ENCODE data around the gene DDX27.
A peak's percentile ranks its signal among the peaks of the same experiment; 100 is the strongest.
"Not testable (repeated sequence)": the region's sequence is repeated elsewhere in the genome, so short reads cannot be mapped to it uniquely, and the experiment has no call there.

The DDX27 gene

DNA sequence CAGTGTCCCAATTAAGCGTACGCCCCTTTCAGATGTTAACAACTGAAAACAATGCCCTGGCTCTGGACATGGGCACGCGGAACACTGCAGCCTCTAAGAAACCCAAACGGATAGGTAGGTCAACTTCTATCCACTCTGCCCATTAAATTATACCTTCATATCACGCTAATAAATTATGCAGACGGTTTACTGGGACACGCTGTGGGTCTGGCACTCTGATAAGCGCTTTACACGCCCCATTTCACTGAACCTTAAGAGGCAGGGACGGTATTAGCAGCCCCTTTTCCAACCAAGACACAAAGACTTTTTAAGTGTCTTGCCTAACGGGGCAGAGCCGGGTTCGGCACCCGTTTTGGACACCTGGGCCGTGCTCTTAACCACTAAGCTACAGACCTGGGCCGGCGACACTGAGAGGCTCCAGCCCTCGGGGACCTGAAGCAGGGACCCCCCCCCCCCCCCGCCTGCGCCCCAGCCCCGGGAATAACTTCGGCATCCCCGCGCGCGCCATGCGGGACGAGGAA lies 31.8 kb upstream of the DDX27 start:
- no peak for TF ChIP-seq EZH2phosphoT487 (IDR thresholded peaks at IDR 0.05; ENCODE audit: borderline replicate concordance)
- Histone ChIP-seq H3K79me2 (ENCODE audit: insufficient read depth, low read length) (peaks cover 57% of the 10 kb centered on the region), H3K9ac (ENCODE audit: low read depth, low read length, poor library complexity, severe bottlenecking) (peak overlapping the region; percentile 69), H3F3A (ENCODE audit: low read depth) (peaks cover 3% of the 10 kb centered on the region; the same call in 1 of the 2 replicates), H2AFZ (ENCODE audit: low read length) (0 out of 2 replicates have a peak overlapping the region, but pooled peaks have one; percentile 2), H3K4me2 (ENCODE audit: low read depth, low read length, poor library complexity, severe bottlenecking) (peak overlapping the region; percentile 87), H3K4me1 (ENCODE audit: insufficient read depth, low read length, poor library complexity, severe bottlenecking) (peaks cover 36% of the 10 kb centered on the region), H3K27me3 (ENCODE audit: insufficient read depth, low read length, poor library complexity, severe bottlenecking) (no peaks in the 10 kb centered on the region), H3K9me2 (replicated peaks; ENCODE audit: low read depth, low read length) (no peaks in the 10 kb centered on the region), H3K36me3 (ENCODE audit: insufficient read depth, low read length) (no peaks in the 10 kb centered on the region), H3K4me3 (ENCODE audit: low read length, poor library complexity, severe bottlenecking) (peak overlapping the region; percentile 85), H4K20me1 (ENCODE audit: insufficient read depth, low read length, poor library complexity, severe bottlenecking) (peaks cover 45% of the 10 kb centered on the region), H3K9me3 (ENCODE audit: insufficient read depth, low read depth, low read length) (no peaks in the 10 kb centered on the region)

DNA sequence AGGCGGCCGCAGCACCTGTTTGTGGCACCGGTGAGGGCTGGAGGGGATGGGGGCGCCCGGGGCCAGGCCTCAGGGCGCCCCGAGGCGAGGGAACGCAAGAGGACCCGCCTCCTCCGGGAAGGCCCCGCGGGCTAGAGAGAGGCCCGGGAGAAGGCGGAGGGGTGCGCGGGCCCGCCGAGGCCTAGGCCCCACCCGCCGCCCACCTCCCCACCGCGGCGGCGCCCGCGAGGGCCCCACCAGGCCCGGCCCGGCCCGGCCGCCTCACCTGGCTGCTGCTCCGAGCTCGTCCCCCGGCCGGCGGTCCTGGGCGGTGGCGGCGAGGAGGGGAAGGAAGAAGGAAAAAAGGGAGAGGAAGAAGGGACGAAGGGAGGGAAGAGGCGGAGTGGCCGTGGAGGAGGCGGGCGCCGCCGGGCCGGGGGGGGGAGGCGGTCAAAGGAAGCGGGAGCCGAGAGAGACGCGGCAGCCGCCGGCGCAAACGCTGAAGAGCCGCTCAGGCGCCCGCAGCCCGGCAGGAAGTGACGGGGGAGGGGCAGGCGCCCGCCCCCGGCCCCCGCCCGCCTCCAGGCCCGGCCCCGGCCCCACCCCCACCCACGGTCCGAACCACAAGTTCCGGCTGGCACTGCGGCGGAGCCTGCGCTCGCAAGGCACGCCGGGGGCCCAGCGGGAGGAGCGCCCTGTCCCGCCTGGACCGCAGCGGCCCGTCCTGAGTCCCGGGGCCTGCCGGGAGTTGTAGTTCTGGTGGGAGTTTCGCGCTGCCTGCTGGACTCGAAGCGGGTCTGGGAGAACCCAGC lies 31.2 kb upstream of the DDX27 start, which contains the start of gene STAU1:
Gene STAU1, minus strand, starts transcription at position 484 of the 791 bp plus-strand sequence. CDS start 22,133 bp downstream, outside the sequence.
- Histone ChIP-seq H3F3A (ENCODE audit: low read depth) (peaks cover 3% of the 10 kb centered on the region; the same call in 1 of the 2 replicates), H3K27me3 (ENCODE audit: insufficient read depth, low read length, poor library complexity, severe bottlenecking) (no peaks in the 10 kb centered on the region)

DNA sequence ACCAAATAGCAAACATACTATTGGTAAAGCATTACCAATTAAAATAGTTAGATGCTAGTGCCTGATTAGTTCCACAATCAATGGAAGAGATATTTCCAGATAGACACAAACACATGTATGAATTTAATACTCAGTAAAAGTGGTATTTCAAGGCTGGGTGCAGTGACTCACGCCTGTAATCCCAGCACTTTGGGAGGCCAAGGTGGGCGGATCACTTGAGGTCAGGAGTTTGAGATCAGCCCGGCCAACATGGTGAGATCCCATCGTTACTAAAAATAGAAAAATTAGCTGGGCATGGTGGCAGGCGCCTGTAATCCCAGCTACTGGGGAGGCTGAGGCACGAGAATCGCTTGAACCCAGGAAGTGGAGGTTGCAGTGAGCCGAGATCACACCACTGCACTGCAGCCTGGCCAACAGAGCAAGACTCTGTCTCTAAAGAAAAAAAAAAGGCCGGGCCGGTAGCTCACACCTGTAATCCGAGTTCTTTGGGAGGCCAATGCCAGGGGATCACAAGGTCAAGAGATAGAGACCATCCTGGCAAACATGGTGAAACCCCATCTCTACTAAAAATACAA lies 26.2 kb upstream of the DDX27 start:
- H3K27me3 ChIP-seq (ENCODE audit: insufficient read depth, low read length, poor library complexity, severe bottlenecking); H3K4me2 ChIP-seq (ENCODE audit: low read depth, low read length, poor library complexity, severe bottlenecking); H4K20me1 ChIP-seq (ENCODE audit: insufficient read depth, low read length, poor library complexity, severe bottlenecking): not testable (repeated sequence)

More for the DNA sequence above, 31.2 kb upstream of the DDX27 start, which contains the start of gene STAU1:
- Histone ChIP-seq H3K79me2 (ENCODE audit: insufficient read depth, low read length) (peaks cover 51% of the 10 kb centered on the region), H3K9me3 (ENCODE audit: insufficient read depth, low read depth, low read length) (no peaks in the 10 kb centered on the region), H3K9me2 (replicated peaks; ENCODE audit: low read depth, low read length) (no peaks in the 10 kb centered on the region), H3K36me3 (ENCODE audit: insufficient read depth, low read length) (no peaks in the 10 kb centered on the region), H3K4me3 (ENCODE audit: low read length, poor library complexity, severe bottlenecking) (peak within 1 kb of the TSS; percentile 85), H3K4me1 (ENCODE audit: insufficient read depth, low read length, poor library complexity, severe bottlenecking) (peaks cover 32% of the 10 kb centered on the region), H3K4me2 (ENCODE audit: low read depth, low read length, poor library complexity, severe bottlenecking) (peak within 1 kb of the TSS; percentile 87), H3K9ac (ENCODE audit: low read depth, low read length, poor library complexity, severe bottlenecking) (peak within 1 kb of the TSS; percentile 69), H4K20me1 (ENCODE audit: insufficient read depth, low read length, poor library complexity, severe bottlenecking) (peaks cover 41% of the 10 kb centered on the region), H2AFZ (ENCODE audit: low read length) (peak within 1 kb of the TSS; percentile 84)
- no peak for TF ChIP-seq EZH2phosphoT487 (IDR thresholded peaks at IDR 0.05; ENCODE audit: borderline replicate concordance)
- TF ChIP-seq, protein P1, sequence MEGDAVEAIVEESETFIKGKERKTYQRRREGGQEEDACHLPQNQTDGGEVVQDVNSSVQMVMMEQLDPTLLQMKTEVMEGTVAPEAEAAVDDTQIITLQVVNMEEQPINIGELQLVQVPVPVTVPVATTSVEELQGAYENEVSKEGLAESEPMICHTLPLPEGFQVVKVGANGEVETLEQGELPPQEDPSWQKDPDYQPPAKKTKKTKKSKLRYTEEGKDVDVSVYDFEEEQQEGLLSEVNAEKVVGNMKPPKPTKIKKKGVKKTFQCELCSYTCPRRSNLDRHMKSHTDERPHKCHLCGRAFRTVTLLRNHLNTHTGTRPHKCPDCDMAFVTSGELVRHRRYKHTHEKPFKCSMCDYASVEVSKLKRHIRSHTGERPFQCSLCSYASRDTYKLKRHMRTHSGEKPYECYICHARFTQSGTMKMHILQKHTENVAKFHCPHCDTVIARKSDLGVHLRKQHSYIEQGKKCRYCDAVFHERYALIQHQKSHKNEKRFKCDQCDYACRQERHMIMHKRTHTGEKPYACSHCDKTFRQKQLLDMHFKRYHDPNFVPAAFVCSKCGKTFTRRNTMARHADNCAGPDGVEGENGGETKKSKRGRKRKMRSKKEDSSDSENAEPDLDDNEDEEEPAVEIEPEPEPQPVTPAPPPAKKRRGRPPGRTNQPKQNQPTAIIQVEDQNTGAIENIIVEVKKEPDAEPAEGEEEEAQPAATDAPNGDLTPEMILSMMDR (conservative IDR thresholded peaks at IDR 0.05; ENCODE audit: low read length), result no peak

DNA sequence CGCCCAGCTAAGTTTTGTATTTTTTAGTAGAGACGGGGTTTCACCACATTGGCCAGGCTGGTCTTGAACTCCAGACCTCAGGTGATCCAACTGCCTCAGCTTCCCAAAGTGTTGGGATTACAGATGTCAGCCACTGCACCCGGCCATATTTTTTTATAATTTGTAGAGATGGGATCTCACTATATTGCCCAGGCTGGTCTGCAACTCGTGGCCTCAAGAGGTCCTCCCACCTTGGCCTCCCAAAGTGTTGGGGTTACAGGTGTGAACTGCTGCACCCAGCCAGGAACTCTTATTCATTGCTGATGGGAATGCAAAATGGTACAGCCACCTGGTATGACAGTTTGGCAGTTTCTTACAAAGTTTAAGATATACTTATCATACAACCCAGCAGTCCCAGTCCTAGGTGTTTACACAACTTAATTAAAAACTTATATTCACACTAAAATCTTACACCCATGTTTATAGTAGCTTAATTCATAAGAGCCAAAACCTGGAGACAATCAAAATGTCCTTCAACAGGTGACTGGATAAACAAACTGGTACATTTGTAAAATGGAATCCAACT lies 19.4 kb upstream of the DDX27 start:
- Histone ChIP-seq H3K4me3 (ENCODE audit: low read length, poor library complexity, severe bottlenecking) (no peak overlapping the region), H3K9ac (ENCODE audit: low read depth, low read length, poor library complexity, severe bottlenecking) (no peak overlapping the region), H3K36me3 (ENCODE audit: insufficient read depth, low read length) (no peaks in the 10 kb centered on the region), H3K27me3 (ENCODE audit: insufficient read depth, low read length, poor library complexity, severe bottlenecking) (no peaks in the 10 kb centered on the region), H3K79me2 (ENCODE audit: insufficient read depth, low read length) (no peaks in the 10 kb centered on the region), H3F3A (ENCODE audit: low read depth) (no peaks in the 10 kb centered on the region), H3K9me3 (ENCODE audit: insufficient read depth, low read depth, low read length) (no peaks in the 10 kb centered on the region), H4K20me1 (ENCODE audit: insufficient read depth, low read length, poor library complexity, severe bottlenecking) (no peaks in the 10 kb centered on the region), H3K4me1 (ENCODE audit: insufficient read depth, low read length, poor library complexity, severe bottlenecking) (no peaks in the 10 kb centered on the region), H3K4me2 (ENCODE audit: low read depth, low read length, poor library complexity, severe bottlenecking) (no peak overlapping the region), H2AFZ (ENCODE audit: low read length) (no peak overlapping the region), H3K9me2 (replicated peaks; ENCODE audit: low read depth, low read length) (no peaks in the 10 kb centered on the region)
- TF ChIP-seq, protein P1 (conservative IDR thresholded peaks at IDR 0.05; ENCODE audit: low read length), result no peak
- no peak for TF ChIP-seq EZH2phosphoT487 (IDR thresholded peaks at IDR 0.05; ENCODE audit: borderline replicate concordance)

More for the DNA sequence above, 26.2 kb upstream of the DDX27 start:
- not testable (repeated sequence) for H3K9ac ChIP-seq (ENCODE audit: low read depth, low read length, poor library complexity, severe bottlenecking); H2AFZ ChIP-seq (ENCODE audit: low read length); H3K36me3 ChIP-seq (ENCODE audit: insufficient read depth, low read length); H3K9me3 ChIP-seq (ENCODE audit: insufficient read depth, low read depth, low read length); H3F3A ChIP-seq (ENCODE audit: low read depth); H3K79me2 ChIP-seq (ENCODE audit: insufficient read depth, low read length); H3K4me1 ChIP-seq (ENCODE audit: insufficient read depth, low read length, poor library complexity, severe bottlenecking); H3K9me2 ChIP-seq (replicated peaks; ENCODE audit: low read depth, low read length); H3K4me3 ChIP-seq (ENCODE audit: low read length, poor library complexity, severe bottlenecking)
